NCI-H446 (cell line): ENCODE data around the gene LCLAT1.

Experiments used
- DNase-seq, 2 experiments: peaks; one replicate each; lab custom pipeline; 2025; lab: John Stamatoyannopoulos, UW

The LCLAT1 gene

DNA sequence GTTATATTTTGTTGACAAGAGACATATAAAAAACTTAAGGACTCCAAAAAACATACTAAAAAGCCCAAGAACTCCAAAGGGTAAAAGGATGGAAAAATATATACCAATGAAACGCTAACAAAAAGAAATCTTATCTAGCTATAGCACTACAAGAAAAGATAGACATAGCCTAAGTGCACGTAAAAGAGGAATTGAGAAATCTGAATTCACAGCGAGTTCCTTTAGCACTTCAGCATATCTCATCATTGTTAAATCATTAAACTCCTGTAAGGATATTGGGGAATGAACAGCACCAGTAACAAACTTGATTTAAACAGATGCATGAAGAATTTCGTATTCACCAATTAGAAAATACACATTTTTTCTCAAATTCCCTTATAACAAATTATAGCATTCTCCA is 226.1 kb downstream of the LCLAT1 start:
- no peak for DNase-seq

DNA sequence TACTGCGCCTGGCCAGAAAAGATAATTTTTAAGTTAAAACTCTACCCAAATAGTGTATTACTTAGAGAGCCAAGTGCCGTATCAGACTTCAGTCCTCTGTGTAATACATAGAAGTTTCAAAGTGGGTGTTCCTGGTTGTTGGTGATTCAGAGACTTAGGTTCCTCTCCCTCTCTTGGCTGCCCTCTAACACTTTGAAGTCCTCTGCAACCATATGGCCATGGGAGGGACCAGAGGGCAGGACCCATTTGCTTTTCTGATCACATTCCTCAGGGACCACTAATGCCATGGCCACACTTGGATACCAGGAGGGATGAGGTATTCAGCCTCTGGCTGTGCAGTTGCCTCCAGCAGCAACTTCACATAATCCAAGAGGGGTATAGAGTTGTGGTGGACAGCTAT is 228.7 kb downstream of the LCLAT1 start:
- no peak for DNase-seq

DNA sequence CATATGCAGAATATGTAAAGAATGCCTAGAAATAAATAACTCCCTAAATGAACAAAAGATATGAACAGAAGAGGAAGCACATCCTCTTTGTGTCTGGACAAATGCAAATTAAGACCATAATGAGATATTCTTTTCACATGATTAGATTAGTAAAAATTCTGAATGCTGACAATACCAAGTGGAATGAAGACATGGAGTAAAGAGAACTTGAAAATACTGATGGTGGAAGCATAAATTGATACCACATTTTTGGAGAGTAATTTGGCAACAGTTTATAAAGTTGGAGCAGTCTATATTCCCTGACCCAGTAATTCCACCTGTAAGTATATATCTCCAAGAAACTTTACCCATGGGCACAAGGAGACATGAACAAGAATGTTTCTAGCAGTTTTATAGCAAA is 230.2 kb downstream of the LCLAT1 start:
- no peak for DNase-seq

DNA sequence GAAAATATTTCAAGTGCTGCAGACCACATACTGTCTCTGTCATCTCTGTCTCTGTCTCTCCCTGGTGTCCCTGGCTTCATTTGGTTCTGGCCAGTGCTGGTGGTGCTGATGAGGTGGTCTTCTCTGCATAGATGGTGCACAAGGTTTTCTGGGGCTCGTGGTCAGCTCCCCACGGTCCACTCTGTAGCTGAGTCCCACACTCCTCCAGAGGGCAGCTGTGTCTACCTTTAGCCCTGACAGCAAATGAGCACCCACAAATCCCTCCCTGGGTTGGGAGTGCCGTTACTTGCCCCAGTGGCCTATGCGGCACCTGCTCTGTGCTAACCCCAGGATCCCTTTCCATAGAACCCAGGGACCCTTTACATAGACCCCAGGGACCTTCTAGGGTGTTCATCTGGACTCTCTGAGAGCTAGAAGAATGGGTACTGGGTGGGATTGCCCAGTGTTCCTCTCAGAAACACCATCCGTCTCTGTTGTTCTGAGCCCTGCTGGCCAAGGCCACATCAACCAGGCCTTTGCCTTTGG is 230.9 kb downstream of the LCLAT1 start:
- no peak for DNase-seq

DNA sequence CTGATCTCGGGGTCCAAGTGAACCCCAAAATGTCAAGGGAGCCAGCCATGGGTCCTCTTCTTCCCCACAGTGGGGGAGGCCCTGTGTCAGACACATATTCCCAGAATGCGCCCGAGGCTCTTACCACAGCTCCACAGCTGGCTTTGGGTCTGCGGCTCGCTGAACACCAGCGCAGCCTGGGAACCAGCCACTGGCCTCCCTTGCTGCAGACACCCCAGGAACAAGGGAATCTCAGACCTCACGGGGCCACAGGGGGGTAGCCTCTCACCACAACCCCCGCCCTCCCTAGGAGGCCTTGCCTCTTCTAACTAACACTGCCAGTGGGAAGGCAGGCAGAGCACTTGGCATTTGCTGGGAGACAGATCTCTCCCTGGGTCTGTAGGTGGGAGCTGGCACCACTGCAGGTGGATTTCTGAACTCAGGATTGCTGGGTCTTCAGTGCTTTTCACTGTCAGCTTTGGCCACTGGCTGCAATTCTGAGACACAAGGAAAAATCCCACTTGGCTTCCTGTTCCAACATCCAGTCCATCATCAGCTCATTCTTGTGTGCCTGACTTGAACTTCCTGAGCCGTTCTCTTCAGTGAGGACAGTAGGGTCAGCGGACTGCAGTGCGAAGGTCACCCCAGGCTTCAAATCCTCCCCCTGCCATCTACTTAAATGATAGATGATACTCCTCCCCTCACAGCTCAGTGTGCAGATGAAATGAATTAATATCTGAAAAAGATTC is 231.5 kb downstream of the LCLAT1 start:
- no peak for DNase-seq

DNA sequence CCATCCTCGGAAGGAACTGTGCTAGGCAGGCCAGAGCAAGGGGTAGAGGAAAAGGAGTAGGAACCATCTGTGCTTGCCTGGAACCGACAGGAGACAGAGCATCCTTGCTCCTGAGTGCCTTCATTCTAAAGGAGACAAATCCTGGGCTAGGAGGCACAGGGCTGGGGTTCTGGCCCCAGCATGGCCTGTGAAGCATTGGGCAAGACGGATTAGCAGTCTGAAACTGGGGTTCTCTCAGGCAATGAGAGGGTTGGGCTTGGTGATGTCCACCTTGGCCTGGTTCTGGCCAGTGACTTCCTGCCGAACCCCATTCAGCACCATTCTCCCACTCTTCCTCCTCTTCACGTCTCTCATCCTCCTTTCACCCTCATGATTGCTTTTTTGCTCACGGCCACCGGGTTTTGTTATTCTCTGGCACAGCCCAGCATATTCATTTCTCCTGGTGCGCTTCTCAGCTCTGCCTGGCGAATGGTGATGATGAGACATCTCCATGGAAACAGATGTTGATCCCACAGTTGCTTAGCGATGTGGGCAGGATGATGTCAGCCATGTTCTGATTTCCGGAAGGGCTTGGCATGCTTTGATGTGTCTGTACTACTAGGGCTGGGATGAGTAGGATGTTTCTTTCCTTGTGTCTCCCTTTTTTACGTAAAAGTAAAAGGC is 232.5 kb downstream of the LCLAT1 start:
- DNase-seq: peak in 1 of 2 experiments; percentile 49

DNA sequence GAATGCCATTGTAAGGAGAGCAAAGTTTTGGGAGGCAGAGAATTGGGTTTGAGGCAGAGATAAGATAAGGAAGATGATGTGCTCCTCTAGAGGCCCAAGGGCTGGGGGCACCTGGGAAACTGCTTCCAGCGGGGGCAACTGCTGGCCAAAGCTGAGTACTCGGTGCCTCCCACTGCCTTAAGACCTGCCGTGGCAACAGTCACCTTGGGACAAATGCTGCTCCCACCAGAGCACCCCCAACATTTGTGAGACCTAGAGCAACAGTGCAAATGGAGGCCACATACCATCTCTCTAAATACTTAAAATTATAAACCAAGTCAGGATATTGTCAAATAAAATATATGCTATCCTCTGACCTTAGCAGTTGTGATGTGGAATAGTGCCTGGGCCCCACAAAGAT is 233.1 kb downstream of the LCLAT1 start:
- no peak for DNase-seq

DNA sequence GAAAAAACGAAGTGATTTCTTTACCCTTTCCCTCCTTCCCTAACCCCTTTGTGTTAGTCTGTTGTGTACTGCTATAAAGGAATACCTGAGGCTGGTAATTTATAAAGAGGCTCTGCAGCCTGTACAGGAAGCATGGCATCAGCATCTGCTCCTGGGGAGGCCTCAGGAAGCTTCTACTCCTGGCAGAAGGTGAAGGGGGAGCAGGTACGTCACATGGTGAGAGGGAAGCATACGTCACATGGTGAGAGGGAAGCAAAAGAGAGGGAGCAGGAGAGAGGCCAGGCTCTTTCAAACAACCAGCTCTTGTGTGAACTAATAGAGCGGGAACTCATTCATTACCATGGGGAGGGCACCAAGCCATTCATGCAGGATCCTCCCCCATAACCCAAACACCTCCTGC is 234.0 kb downstream of the LCLAT1 start:
- no peak for DNase-seq

DNA sequence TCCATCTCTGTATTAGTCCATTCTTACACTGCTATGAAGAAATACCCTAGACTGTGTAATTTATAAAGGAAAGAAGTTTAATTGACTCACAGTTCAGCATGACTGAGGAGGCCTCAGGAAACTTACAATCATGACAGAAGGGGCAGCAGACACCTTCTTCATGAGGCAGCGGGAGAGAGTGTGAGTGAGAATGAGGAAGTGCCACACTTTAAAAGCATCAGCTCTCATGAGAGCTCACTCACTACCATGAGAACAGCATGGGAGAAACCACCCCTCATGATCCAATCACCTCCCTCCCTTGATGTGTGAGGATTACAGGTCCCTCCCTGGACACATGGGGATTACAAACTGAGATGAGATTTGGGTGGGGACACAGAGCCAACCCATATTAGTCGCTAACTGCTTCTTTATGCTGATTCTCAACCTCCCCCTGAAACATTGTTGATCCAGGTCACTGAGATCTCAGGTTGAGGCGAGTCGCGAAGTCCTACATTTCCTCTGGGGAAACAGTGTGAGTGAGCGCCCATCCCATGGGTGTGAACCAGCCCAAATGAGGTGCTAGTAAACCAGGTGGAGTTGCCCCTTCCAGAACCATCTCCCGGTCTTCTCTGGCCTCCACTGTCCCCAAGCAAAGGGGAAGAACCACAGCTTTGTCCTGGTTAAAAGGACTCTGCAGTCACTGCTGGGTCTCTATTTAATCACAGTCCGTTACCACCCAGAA is 236.3 kb downstream of the LCLAT1 start:
- DNase-seq: no peak

DNA sequence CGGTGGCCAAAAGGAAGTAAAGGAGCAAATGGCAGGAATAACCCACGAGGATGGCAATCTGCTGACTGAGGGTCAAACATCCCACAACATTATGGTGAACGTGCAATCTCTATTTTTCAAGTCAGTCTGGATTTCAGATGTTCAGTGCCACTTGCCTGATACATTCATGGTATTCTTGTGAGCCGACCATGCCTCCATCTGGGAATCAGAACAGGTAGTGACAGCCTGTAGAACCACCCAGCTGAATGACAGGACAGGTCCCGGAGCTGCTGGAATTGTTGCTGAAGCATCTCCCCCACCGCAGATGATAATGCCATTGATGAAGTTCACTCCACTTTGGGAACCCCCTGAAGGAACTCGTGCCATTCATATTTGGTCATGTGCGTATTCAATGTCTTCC is 237.0 kb downstream of the LCLAT1 start:
- DNase-seq: no peak

DNA sequence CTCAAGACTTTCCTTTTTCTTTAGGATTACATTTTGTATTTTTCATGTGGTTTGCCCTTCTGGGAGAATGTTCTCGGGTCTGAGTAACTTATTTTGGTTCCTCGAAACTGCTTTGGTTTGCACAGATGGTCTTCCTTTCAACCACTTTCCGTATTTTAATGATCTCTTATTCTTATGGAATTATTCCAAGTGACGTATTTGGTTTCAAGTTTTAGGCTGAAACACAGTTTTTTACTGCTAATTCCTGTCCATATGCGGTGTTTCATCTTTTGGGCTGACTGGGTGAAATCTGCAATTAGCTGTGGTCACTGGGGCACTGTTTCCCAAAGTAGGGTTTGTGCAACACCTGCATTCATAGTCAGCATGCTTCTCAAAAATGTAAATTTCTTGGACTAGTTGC is 237.5 kb downstream of the LCLAT1 start:
- peak; percentile 70 to 73 for DNase-seq

DNA sequence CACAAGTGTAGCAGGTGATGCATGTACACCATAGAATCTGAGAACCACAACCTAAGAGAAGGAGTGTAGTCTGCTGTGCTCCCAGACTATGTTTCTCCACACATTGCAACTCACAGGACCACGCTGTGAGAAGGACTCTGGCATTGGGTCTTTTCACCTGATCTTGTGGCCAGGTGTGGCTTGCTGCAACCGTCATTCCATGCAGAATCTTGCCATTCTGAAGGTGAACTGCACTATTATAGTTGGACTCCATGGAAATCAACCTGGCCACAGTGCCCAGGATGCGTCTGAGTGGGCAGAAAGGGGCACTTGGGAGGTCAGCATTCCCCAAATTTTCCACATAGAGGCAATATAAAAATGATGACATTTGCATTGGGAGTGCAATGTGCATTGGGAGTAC is 237.9 kb downstream of the LCLAT1 start:
- no peak for DNase-seq

DNA sequence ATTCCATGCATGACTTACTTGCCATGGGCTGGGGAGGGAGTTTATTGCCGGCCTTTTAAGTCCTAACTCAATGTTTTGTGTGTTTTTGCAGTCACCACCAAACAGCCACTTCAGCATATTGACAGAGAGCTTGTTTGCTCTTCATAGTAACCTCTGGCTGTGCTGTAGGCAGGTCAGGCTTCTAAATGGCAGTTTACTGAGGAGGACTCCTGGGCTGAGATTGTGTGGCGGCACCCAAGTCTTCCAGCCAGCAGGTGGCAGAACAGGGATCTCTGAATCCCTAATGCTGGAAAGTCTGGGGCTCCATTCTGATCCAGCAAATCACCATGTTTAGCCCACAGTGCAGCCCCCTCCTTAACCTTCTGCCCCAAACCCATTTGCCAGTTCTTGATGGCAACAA is 239.0 kb downstream of the LCLAT1 start:
- DNase-seq: no peak

DNA sequence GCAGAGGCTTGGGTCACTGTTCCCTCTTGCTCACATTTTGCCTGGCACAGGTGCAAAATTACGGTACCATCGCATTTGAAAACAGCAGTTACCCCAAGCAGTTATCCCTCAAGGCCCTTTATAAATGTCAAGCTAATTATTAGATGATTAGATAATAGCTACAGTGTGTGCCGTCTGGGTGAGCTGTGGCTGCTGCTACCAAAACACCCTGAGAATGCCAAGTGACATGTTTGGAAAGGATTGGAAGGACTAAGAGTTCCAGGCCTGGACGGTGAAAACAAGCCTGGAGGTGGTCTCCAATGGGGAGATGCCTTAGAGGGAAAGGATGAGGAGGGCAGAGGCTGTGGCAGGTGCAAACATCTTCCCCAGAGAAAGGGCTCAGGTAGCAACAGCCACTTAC is 239.6 kb downstream of the LCLAT1 start:
- no peak for DNase-seq

DNA sequence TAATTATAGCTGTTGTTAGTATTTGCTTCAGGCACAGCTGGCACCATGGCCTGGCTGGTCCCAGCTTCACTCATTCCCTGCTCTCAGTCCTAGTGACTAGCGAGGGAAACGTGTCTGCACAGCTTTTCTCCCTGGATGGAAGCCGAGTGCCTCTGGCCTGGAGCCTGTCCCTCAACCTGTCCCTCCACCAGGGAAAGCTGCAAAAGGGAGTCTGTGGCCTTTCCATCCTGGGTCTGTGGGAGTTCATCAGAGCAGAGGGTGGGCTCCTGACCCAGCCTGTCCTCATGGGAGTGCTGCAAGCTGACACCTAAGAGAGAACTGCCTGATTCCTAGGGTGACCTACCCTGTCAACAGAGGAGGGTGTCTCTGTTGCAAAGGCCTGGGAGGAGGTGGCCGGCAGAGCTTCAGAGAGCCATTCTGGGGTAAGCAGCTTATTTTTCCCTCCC is 241.9 kb downstream of the LCLAT1 start:
- DNase-seq: peak; percentile 49 to 86

DNA sequence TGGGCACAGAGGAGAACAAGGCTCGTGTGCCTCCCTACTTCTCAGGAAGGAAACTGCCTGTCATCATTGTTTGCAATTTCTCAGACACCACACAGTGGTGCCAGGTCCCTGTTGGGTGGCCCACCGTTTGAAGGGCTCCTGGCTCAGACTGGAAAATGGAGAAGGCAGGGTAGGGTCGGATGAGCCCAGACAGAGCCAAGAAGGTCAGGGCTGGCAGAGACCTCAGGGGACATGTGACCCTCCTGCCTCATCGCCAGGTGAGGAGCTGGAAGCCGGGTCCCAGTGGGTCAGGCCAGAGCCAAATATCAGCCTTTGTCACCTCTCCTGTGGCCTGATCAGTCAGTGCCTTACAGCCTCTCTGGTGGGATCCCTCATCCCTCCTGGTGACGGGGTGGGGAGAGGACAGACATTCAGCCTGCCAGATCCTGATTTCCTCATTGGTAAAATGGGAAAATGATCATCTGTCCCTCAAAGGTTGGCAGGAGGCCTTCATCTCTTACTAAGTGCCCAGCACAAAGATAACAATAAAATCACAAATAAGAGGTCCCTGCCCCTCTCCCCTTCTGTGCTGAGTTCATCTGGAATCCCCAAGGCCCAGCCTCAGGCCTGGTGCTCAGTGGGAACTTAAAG is 242.6 kb downstream of the LCLAT1 start:
- DNase-seq: no peak

DNA sequence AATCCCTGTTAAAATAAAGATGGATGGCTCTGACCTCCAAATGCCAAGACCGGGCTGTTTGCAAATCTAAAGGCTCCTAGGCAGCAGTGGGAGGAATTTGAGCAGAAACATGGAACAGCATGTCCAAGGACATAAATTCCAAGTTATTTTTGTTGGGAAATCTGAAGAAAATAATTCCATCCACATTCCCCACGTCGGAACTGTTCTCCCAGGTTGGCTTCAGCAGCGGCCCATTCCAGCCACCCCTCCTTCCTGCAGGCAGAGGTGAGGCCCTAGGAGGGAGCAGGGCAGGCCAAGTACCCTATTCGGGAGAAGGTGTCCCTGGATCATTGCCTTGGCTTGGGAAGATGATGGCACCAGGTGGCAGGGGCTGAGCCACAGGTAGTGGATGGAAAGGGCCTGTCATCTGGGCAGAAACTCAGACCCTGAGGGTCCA is 243.1 kb downstream of the LCLAT1 start:
- no peak for DNase-seq

DNA sequence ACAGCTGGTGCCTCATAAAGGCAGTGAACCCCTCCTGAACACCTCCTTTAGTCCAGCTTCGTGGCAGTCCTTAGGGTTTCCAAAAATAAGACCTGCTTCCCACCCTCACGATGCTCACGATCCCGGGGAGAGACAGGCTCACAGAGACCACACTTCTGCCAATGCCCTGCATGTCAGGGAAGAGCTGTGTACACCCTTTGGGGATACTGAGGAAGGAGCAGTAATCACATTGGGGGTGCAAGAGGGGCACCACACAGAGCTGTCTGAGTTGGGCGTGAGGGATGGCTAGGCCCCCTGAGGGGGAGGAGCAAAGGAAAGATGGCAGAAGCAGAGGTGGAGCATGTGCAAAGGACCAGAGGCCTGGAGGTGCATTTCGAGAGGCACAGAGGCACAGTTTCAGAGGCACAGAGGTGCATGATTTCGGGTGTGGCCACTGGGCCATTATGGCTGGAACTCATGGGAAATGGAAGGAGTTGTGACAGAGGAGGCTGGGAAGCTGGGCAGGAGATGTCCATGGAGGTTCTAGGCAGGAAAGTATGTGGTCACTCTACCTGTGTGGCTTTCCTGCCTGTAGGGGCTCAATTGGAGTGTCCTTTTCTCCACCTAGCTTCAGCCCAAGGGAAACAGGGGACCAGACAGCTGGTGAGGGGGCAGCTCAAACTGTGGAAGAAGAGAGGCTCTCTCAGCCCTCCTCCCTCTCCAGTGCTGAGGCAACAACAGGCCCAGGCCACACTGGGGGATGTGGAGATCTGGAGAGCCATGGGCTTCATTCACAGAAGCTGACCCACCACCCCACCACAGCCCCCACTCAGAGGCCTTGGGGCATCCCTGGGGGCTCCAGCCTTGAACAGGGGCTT is 244.3 kb downstream of the LCLAT1 start:
- DNase-seq: no peak

DNA sequence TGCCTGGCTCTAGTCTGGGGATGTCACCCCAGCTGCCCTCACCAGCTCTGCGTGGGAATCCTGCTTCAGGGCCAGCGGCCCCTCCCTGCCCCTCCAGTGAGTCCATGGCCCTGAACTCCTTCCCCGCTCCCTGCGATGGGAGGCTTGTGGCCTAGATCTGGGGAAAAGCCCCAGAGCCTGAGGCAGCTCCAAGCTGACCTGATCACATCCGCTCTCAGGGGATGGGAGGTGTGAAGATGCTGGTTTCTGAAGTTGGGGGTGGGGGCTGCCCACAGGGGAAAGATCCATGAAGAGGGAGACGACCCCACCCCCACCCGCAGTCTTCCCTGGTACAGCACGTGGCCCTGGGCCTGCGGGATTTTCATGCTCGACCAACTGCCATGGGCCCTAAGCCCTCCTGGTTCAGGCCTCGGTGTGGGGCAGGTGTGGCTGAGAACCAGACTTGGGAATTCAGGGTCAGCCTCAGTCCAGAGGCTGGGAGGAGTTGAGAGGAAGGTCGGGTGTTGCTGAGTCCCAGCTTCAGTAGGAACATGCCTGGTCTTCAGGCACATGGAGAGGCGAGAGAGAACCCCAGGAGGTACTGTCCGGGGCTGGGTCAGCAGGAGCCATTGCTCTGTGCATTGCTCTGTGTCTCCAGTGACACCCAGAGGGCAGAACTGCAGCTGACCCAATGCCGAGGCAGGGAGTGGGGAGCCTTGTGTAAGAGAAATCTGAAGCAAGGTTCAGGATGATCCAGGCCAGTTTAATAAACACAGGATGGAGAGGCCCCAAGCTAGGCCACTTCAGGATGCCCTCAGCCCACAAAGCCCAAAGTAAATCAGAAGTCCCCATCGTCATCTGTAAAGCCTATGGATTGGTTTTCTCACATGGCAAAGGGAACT is 245.1 kb downstream of the LCLAT1 start:
- no peak for DNase-seq

DNA sequence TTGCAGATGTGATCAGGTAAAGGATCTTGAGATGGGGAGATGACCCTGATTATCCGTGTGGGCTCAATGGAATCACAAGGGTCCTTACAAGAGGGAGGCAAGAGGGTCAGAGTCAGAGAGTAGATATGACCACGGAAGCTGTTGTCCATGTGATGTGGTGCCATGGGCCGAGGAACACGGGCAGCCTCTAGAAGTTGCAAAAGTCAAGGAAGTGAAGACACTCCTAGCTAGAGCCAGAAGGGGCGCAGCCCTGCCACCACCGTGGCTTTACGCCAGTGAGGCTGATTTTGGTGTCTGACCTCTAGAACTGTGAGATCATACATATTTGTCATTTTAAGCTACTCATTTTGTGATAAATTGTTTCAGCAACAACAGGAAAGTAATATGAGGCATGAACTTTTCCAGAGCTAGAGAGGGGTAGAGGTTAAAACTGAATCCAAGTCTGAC is 245.8 kb downstream of the LCLAT1 start:
- no peak for DNase-seq
